Activated T-cell treated with anti-CD3 and anti-CD28 coated beads, Interleukin-2, amount 50 U/mL, for 4 hours (primary cell): ENCODE results near the gene HES7. TPM values are rescaled to one million over a fixed set of nuclear protein-coding genes. Genes with fewer than 3 reads are reported as not detected.
"Not testable (repeated sequence)": the region's sequence is repeated elsewhere in the genome, so short reads cannot be mapped to it uniquely, and the experiment has no call there.

Experiments
- ATAC-seq, 2 donors: fragments of 200-7000 bp; cut with Tn5 transposase; one replicate each; pipeline ENCODE4 v1.10.0; 2021
- DNase-seq: peaks from one replicate; pipeline ENCODE4 v3.0.0-alpha.2; 2020
- H3K27me3 Mint-ChIP-seq: one replicate; pipeline ENCODE4 v1.8.0; 2021; ENCODE audit warnings: low read depth, mixed read lengths
- H3K36me3 Mint-ChIP-seq: one replicate; pipeline ENCODE4 v1.8.0; 2022; ENCODE audit warnings: mixed read lengths; ENCODE audit not compliant: insufficient read depth
- H3K4me1 Mint-ChIP-seq: one replicate; pipeline ENCODE4 v1.8.0; 2021; ENCODE audit warnings: low read depth, mixed read lengths
- H3K4me3 Mint-ChIP-seq: one replicate; pipeline ENCODE4 v1.8.0; 2021; ENCODE audit warnings: mild to moderate bottlenecking, moderate library complexity, mixed read lengths
- H3K9me3 Mint-ChIP-seq: one replicate; pipeline ENCODE4 v1.8.0; 2021; ENCODE audit warnings: mixed read lengths
- total RNA-seq, 3 donors: library from RNA; stranded (reverse); gene quantifications; one replicate each; pipeline ENCODE4 v1.2.1, GENCODE V29; 2021

The HES7 gene
- total RNA-seq, 3 donors from 2014 or later, result 1.2 to 1.7 (median 1.4) TPM

DNA sequence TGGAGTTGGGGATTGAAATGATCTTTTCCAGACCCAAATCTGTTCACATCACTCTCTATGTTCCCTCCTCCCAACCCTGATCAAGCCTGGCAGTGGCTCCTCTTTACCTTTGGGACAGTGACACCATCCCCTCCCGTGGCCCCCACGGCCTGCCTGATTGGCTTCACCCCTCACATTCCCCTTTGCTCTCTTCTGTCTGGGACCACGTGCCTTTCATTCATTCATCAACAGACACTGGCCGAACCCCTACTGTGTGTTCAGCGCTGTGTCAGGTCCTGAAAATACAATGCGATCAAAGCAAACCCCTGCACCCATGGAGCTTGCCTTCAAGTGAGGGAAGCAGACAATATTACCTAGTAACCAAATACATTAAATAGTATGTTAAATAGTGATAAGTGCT, 34.2 kb downstream of the HES7 start:
- DNase-seq, result no peak
- no peak overlapping the region for H3K4me3 Mint-ChIP-seq
- H3K27me3 Mint-ChIP-seq, result peaks cover 27% of the 10 kb centered on the region
- H3K36me3 Mint-ChIP-seq, result no peaks in the 10 kb centered on the region
- peaks cover 8% of the 10 kb centered on the region for H3K4me1 Mint-ChIP-seq
- ATAC-seq, result no peak
- H3K9me3 Mint-ChIP-seq, result no peaks in the 10 kb centered on the region

DNA sequence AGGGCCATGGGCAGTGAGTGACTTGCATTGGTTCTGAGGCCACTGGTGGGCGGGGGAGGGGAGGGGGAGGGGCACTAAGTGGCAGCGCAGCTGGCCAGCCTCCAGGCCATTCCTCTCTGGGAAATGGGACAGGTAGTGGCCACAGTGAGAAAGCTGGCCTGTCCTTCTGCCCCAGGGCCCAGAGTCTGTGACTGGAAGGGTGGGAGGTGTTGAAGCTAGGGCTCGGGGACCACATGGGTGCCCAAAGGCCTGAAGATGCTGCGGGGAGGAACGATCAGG, 36.0 kb downstream of the HES7 start:
- Mint-ChIP-seq H3K4me1 (no peaks in the 10 kb centered on the region), H3K27me3 (peaks cover 27% of the 10 kb centered on the region), H3K4me3 (no peak overlapping the region), H3K9me3 (no peaks in the 10 kb centered on the region), H3K36me3 (no peaks in the 10 kb centered on the region)
- no peak for DNase-seq
- ATAC-seq, result no peak

GRCh38 chr17:8087075-8087951, 36.6 kb downstream of the HES7 start, which contains the start of gene ALOX12B:
Gene ALOX12B (minus strand): TSS chr17:8087716. CDS start chr17:8087442, 274 bp downstream.
- Mint-ChIP-seq H3K27me3 (peaks cover 27% of the 10 kb centered on the region), H3K4me3 (no peak within 1 kb of the TSS), H3K4me1 (no peaks in the 10 kb centered on the region), H3K9me3 (no peaks in the 10 kb centered on the region), H3K36me3 (no peaks in the 10 kb centered on the region)
- ATAC-seq, result no peak
- no peak for DNase-seq

- Mint-ChIP-seq H3K4me3 (no peak overlapping the region), H3K36me3 (peaks cover 3% of the 10 kb centered on the region), H3K27me3 (peaks cover 7% of the 10 kb centered on the region), H3K4me1 (peaks cover 5% of the 10 kb centered on the region), H3K9me3 (no peaks in the 10 kb centered on the region)
- DNase-seq (no peak), ATAC-seq (no peak)
Measured at GRCh38 chr17:8084250-8084649, 39.7 kb downstream of the HES7 start.

- Mint-ChIP-seq H3K4me3 (no peak overlapping the region), H3K4me1 (peaks cover 7% of the 10 kb centered on the region), H3K36me3 (peaks cover 3% of the 10 kb centered on the region), H3K9me3 (no peaks in the 10 kb centered on the region), H3K27me3 (no peaks in the 10 kb centered on the region)
- ATAC-seq, result no peak
- DNase-seq, result no peak
Measured at GRCh38 chr17:8082292-8082691, 41.6 kb downstream of the HES7 start.

DNA sequence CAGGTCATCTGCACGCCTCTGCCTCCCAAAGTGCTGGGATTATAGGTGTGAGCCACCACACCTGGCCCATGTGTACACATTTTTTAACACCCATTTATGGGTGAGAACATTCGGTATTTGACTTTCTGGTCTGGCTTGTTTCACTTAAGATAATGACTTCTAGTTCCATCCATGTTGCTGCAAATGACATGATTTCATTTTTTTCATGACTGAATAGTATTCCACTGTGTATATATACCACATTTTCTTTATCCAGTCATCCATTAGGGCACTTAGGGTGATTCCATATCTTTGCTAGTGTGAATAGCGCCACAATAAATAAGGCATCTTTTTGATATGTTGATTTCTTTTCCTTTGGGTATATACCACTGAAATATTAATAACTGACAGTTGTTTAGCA, 42.0 kb downstream of the HES7 start:
- DNase-seq (no peak), ATAC-seq (no peak)
- Mint-ChIP-seq H3K27me3 (no peaks in the 10 kb centered on the region), H3K36me3 (peaks cover 3% of the 10 kb centered on the region), H3K4me1 (peaks cover 7% of the 10 kb centered on the region), H3K9me3 (no peaks in the 10 kb centered on the region), H3K4me3 (no peak overlapping the region)

GRCh38 chr17:8080799-8081219, 43.1 kb downstream of the HES7 start:
- ATAC-seq (no peak), DNase-seq (no peak)
- H3K27me3 Mint-ChIP-seq, result no peaks in the 10 kb centered on the region
- H3K4me3 Mint-ChIP-seq, result peak overlapping the region; percentile 90
- H3K9me3 Mint-ChIP-seq, result no peaks in the 10 kb centered on the region
- peaks cover 3% of the 10 kb centered on the region for H3K36me3 Mint-ChIP-seq
- peaks cover 7% of the 10 kb centered on the region for H3K4me1 Mint-ChIP-seq

GRCh38 chr17:8080208-8080798, 43.6 kb downstream of the HES7 start:
- H3K4me1 Mint-ChIP-seq, result peaks cover 7% of the 10 kb centered on the region
- peaks cover 3% of the 10 kb centered on the region for H3K36me3 Mint-ChIP-seq
- ATAC-seq (no peak), DNase-seq (no peak)
- H3K4me3 Mint-ChIP-seq, result peak overlapping the region; percentile 90
- H3K9me3 Mint-ChIP-seq, result no peaks in the 10 kb centered on the region
- H3K27me3 Mint-ChIP-seq, result no peaks in the 10 kb centered on the region

DNA sequence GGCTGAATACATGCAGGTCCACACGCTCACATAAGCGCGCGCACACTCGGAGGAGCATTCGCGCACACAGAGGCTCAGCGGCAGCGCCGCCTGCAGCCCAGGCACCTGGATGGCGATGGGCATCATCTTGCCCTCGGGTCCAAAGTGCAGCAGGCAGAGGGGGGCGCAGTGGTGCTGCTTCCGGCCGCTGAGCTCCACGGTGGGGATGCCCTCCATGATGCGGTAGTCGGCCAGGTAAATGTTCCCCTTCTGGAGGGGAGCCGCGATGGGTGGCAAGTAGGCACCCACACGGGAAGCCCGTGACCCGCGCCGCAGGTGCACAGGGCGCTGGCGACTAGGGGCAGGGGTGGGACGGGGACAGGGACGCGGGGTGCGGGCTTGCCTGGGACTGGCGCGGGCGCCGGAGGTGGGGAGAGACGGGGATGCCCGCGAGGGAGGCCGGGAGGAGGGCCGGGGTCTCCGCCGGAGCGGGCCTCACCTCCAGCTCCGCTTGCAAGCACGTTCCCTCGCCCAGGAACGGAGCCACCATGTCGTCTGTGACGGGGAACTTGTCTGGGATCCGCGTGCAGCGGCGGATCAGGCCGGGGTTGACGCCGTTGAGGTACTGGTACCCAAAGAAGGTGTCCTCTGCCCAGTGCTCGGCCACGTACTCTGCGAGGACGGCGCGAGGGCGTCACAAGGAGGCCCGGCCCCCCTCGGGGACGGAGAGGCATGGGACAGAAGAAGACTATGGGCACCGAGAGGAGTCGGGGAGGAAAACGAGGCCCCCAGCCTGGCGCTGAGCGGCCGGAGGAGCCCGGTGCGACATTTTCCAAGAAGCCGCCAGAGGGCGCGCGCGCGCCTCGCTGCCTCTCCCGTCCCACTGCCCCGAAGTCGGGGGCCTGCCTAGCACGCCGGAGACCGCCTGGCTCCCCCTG, 44.4 kb downstream of the HES7 start:
- peak overlapping the region; percentile 90 for H3K4me3 Mint-ChIP-seq
- H3K27me3 Mint-ChIP-seq, result peaks cover 7% of the 10 kb centered on the region
- ATAC-seq (peak; percentile 87 to 89), DNase-seq (peak; percentile 75)
- peaks cover 3% of the 10 kb centered on the region for H3K36me3 Mint-ChIP-seq
- H3K4me1 Mint-ChIP-seq, result peaks cover 7% of the 10 kb centered on the region
- H3K9me3 Mint-ChIP-seq, result no peaks in the 10 kb centered on the region

DNA sequence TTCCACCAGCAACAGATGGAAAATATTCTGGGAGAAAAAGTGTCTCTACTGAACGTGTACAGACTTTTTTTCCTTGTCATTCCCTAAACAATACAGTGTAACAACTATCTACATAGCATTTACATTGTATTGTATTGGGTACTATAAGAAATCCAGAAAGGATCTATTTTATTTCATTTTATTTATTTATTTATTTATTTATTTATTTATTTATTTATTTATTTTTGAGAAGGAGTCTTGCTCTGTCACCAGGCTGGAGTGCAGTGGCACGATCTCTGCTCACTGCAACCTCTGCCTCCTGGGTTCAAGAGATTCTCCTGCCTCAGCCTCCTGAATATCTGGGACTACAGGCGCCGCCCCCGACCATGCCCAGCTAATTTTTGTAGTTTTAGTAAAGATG, 46.0 kb downstream of the HES7 start:
- not testable (repeated sequence) for ATAC-seq, H3K9me3 Mint-ChIP-seq, H3K4me3 Mint-ChIP-seq, H3K36me3 Mint-ChIP-seq, DNase-seq
- peaks cover 19% of the 10 kb centered on the region for H3K4me1 Mint-ChIP-seq
- H3K27me3 Mint-ChIP-seq, result peaks cover 19% of the 10 kb centered on the region

- no peak overlapping the region for H3K4me3 Mint-ChIP-seq
- ATAC-seq (no peak), DNase-seq (no peak)
- no peaks in the 10 kb centered on the region for H3K36me3 Mint-ChIP-seq
- peaks cover 25% of the 10 kb centered on the region for H3K4me1 Mint-ChIP-seq
- H3K9me3 Mint-ChIP-seq, result no peaks in the 10 kb centered on the region
- peaks cover 28% of the 10 kb centered on the region for H3K27me3 Mint-ChIP-seq
Measured at GRCh38 chr17:8076502-8077266, 47.2 kb downstream of the HES7 start.

- H3K4me3 Mint-ChIP-seq, result no peak overlapping the region
- peaks cover 25% of the 10 kb centered on the region for H3K4me1 Mint-ChIP-seq
- no peak for DNase-seq
- H3K9me3 Mint-ChIP-seq, result no peaks in the 10 kb centered on the region
- peaks cover 38% of the 10 kb centered on the region for H3K27me3 Mint-ChIP-seq
- H3K36me3 Mint-ChIP-seq, result no peaks in the 10 kb centered on the region
- ATAC-seq, result no peak
Measured at GRCh38 chr17:8075574-8076342, 48.1 kb downstream of the HES7 start.

GRCh38 chr17:8075081-8075480, 48.8 kb downstream of the HES7 start:
- ATAC-seq, result no peak
- H3K27me3 Mint-ChIP-seq, result peaks cover 39% of the 10 kb centered on the region
- H3K4me3 Mint-ChIP-seq, result no peak overlapping the region
- H3K9me3 Mint-ChIP-seq, result no peaks in the 10 kb centered on the region
- DNase-seq, result no peak
- peaks cover 22% of the 10 kb centered on the region for H3K4me1 Mint-ChIP-seq
- no peaks in the 10 kb centered on the region for H3K36me3 Mint-ChIP-seq
